T-helper 1 cell (primary cell): ENCODE results near the gene MCEMP1.
A peak's percentile ranks its signal among the peaks of the same experiment; 100 is the strongest.

ENCODE experiments used
- DNase-seq, 5 donors: peaks; one replicate each; pipeline ENCODE4 v3.0.0-alpha.2; 2012 to 2020

Gene MCEMP1

DNA sequence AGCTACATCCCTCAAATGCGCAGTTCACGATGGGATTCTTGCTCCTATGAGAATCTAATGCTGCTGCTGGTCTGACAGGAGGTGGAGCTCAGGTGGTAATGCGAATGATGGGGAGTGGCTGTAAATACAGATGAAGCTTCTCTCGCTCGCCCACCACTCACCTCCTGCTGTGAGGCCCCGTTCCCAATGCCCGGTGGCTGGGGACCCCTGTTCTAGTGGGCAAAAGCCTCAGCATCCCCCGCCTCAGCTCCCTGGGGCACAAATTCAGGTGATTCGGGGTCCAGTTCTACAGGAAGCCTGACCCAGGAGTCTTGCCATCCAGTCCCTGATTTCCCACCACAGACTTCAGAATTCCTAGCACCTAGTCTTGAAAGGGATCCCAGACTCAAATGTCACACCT is 4.4 kb upstream of the MCEMP1 start:
- DNase-seq = no peak

GRCh38 chr19:7674010-7675005 is 2.6 kb upstream of the MCEMP1 start:
- peak in 1 of 5 donors; percentile 45 for DNase-seq

- DNase-seq = no peak
Observed at GRCh38 chr19:7676376-7676775, 514 bp upstream of the MCEMP1 start.

DNA sequence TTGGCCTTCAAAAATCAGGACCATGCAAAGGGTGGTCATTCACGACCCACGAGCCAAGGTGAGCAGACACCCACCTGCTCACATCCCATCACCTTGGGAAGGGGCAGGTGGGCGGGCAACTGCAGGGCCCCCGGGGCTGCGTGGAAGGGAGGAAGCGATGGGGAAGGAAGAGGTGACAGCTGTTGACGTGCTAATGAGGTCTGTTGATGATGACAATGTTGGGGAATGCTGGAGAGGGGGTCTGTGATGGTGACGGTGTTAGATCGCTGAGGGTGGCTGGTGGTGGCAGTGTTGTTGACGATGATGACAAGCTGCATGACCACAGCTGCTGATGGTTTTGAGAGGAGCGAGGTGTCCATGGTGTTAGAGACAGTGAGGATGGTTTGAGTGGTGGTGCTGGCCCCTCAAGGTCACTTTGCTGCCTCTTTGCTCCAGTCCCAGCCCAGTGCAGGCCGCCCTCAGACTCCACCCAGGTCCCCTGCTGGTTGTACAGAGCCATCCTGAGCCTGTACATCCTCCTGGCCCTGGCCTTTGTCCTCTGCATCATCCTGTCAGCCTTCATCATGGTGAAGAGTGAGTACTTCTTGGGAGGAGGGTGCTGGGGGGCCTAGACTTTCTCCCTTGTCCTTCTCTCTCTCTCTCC is 900 bp downstream of the MCEMP1 start:
- no peak for DNase-seq

- DNase-seq = peak; percentile 36 to 72 (median 63)
Observed at GRCh38 chr19:7678971-7679751, 2.3 kb downstream of the MCEMP1 start.

DNA sequence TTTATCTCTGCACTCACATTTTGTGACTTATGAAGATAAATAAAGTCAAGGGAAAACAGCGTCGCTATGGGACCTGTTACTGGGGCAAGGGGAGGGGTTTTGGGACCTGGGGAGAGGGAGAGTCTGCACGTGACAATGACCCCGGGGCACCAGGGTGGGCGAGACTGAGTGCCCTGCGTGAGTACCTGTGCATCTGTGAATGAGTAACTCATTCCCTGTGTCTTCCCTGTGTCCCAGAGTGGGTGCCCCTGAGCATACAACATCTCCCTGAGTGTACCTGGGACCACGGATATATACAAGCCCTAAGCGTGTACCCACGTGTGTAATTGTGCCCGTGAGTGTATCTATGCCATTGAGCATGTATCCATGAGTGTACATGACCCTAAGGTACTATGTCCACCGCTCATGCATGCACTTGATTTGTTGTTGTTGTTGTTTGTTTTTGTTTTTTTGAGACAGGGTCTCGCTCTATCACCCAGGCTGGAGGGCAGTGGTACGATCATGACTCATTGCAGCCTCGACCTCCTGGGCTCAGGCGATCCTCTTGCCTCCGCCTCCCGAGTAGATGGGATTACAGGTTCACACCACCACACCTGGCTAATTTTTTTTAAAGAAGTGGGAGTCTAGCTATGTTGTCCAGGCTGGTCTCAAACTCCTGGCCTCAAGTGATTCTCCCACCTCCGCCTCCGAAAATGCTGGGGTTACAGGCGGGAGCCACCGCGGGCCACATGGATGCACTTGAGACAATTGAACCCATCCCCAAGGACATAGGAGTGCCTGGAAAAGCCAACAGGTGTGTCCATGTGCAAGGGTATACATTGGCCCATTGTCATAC is 3.1 kb downstream of the MCEMP1 start:
- DNase-seq = no peak

DNA sequence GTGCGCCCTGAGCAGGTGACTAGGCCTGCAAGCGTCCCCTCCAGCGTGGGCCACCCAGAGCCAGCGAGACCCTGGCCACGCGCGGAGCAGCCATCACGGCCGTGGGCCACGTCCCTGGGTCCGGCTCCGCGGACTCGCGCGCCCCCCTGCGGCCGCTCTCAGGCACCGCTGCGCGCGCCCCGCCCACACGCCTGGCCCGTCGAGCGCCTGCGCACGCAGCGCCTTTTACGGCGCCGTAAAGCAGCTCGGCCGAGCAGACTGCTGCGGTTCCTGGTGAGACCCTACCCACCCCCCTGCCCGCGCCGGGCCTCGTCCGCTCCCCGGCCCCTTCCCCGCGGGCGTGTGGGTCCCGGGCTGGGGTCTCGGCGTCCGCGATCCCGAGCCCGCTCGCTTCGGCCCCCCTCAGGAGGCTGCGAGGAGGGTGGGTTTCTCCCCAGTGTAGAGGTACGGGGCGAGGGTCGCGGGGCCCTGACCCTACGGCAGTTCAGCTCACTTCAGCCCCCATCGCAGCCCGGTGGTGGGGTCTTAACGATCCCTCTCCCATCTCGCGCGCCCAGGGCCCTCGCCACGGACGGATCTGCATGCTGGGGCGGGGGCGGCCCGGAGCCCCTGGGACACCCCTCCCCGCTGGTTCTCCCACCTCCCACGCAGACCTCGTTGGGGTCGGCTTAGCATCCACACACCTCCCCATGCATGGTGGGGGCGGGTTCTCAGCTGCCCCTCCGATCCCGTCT is 3.9 kb downstream of the MCEMP1 start, which contains the start of gene TRAPPC5:
TRAPPC5 (plus strand) TSS at position 228 of the 734 bp plus-strand sequence. CDS start 1,421 bp downstream, outside the sequence.
- DNase-seq = peak; percentile 74 to 89 (median 78)

- peak; percentile 60 to 86 (median 79) for DNase-seq
Observed at GRCh38 chr19:7681340-7682174, 4.7 kb downstream of the MCEMP1 start.

DNA sequence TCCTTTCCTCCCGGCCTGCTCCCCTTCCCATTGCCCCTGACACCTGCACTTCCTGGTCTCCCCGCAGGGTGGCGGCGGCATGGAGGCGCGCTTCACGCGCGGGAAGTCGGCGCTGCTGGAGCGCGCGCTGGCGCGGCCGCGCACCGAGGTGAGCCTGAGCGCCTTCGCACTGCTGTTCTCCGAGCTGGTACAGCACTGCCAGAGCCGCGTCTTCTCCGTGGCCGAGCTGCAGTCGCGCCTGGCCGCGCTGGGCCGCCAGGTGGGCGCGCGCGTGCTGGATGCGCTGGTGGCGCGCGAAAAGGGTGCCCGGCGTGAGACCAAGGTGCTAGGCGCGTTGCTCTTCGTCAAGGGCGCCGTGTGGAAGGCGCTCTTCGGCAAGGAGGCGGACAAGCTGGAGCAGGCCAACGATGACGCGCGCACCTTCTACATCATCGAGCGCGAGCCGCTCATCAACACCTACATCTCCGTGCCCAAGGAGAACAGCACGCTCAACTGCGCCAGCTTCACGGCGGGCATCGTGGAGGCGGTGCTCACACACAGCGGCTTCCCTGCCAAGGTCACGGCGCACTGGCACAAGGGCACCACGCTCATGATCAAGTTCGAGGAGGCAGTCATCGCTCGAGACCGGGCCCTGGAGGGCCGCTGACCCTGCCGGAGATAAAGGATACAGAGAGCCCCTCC is 5.4 kb downstream of the MCEMP1 start:
- DNase-seq = no peak

DNA sequence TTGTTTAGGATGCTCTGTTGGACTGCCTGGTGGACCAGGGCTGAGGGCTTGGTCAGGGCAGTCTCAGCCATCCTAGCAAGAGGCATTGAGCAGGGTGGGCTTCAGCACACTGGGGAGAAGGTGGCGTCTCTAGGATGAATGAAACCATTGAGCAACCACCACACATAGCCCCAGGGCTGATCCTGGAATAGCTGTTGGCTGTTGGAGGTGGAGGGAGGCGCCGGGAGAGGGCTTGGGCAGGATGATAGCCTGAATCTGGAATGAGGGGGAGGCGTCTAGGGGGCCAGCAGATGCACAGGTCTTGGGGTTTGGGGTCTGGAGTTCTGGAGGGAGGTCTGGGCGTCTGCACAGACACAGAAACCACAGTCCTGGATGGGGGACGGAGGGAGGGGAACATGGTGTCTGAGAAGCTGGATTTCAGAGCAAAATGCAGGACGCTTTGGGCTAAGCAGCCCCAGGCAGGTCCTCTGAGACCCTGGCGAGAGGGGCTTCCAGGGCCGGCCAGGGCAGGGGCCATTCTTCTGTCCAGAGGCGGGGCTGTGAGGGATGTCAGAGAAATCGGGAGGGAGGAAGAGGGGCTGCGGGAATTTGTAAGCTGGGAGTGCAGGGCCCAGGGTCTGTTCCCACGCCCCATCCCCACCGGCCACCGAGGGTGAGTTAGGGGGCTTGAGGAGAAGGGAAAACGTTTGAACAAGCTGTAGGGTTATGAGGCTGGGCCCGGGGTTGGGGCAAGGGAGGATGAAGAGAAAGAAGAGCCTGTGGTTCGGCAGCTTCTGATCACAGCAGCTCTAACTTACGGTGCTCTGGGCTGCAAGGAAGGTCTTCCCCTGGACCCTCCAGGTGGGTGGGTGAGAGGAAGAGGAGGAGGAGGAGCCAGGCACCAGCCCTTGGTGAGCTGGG is 8.9 kb downstream of the MCEMP1 start:
- DNase-seq = no peak

DNA sequence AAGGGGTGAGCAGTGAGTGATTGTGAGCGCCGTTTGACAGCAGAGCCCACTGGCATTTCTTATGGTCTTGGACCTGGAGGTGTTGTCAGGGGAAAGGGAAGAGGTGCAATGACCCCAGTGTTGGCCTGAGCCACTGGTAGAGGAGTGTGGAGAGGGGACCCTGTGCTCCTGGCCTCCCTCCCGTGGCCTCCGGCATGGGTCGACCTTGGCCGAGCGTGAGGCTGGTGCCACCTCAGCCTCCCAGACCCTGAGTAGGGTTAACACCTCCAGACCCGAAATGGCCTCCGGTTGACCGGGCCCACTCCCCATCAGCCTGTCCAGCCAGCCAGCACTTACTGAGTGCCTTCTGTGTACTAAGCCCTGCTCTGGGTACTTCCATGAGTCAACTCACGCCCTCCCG is 10.3 kb downstream of the MCEMP1 start:
- no peak for DNase-seq

DNA sequence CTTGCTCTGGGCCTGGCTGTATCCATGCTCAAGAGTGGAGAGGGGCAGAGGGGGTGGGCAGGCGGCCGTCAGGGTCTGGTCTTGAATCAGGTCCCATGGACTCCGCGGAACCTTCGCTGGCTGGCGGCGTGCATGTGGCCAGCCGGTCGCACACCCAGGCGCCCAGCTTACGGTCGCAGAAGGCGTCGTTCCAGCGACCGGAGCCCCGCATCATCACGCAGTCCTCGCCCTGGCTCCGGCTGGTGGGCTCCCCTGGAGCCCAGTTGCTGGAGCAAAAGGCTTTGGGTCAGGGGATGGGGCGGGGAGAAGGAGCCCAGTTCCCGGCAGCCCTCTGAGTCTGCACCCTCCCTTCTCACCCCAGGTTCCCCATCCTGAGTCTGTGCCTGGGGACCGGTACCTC is 12.3 kb downstream of the MCEMP1 start:
- no peak for DNase-seq

- DNase-seq = no peak
Observed at GRCh38 chr19:7690779-7691258, 13.9 kb downstream of the MCEMP1 start.

DNA sequence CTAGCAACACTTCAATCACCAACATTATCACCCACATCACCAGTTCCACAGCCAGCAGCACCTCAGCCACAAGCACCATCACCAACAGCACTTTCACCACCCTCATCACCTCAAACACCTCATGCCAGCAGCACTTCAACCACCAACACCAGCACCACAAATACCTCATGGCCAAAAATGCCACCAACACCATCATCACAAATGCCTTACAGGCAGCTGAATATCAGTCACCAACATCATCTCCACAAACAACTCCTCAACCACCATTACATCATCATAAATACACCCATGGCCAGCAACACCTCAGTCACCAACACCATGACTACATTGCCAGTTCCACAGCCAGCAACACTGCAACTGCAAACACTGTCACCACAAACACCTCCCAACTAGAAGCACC is 14.6 kb downstream of the MCEMP1 start:
- DNase-seq = peak in 1 of 5 donors; percentile 34

DNA sequence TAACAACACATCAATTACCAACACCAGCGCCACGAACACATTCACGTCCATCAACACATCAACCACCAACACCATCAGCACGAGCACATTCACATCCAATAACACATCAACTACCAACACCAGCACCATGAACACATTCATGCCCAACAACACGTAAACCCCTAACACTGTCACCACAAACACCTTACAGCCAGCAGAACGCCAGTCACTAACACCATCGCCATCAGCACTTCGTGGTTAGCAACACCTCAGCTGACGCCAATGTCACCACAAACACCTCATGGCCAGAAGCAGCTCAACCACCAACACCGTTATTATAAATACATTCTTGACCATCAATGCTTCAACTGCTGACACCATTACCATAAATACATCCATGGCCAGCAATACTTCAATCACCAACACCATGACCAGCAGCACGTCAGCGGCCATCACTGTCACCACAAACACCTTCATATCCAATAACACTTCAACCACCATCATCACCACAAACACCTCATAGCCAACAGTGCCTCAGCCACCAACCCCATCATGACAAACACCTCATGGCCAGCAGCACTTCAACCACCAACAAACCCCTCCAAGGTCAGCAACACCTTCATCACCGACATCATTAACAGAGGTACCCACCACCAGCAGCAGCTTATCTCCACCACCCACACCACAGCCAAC is 15.7 kb downstream of the MCEMP1 start:
- DNase-seq = peak in 1 of 5 donors; percentile 27

DNA sequence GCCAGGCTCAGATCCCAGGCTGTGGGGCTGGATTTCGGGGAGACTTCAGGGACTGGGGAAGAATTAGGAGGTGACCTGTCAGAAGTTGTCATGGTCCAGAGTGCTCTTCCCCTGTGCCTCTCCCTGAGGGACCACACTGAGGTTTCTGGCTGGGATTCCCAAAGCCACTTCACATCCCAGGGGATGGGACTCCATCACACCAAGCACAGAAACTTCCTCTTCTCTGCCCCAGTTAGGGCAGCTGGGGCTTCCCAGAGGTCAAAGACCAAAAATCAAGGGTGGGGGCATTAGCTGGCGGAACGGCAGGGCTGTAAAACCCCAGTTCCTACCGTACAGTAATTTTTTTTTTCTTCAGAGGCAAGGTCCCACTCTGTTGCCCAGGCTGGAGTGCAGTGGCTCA is 17.6 kb downstream of the MCEMP1 start:
- DNase-seq = no peak

- DNase-seq = no peak
Observed at GRCh38 chr19:7697721-7698287, 20.9 kb downstream of the MCEMP1 start.

DNA sequence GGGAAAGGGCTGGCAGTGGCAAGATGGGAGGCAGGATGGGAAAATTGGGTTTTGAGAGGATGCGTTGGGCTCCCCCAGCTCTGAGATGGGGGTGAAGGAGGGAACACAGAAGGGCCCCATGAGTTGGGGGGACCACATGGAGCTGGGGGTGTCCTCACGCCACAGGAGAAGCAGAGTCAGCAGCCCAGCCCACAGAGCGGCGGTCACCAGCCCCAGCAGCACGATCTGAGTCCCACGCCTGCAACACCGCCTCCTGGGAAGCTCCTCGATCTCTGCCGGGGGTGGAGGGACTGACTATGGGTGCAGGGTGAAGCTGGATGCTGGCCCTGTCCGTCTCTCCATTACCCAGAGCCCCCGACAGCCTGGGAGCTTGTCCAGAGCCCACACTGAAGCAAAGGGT is 21.7 kb downstream of the MCEMP1 start:
- DNase-seq = no peak
